DMS 273 (cell line): Measurements from ENCODE around the gene CHST12.

Experiments used
- DNase-seq: peaks from one replicate; lab custom pipeline; 2025; ENCODE audit not compliant: unreplicated experiment; lab: John Stamatoyannopoulos, UW

The CHST12 gene

GRCh38 chr7:2403014-2403717 is at the start of gene CHST12:
TSS of gene CHST12 (plus strand) at chr7:2403611. CDS start at chr7:2432640, 29,029 bp downstream.
- DNase-seq, result peak; percentile 99

GRCh38 chr7:2353936-2354185 is 49.5 kb upstream of the CHST12 start:
- peak; percentile 97 for DNase-seq

GRCh38 chr7:2354186-2354938 is 49.0 kb upstream of the CHST12 start, which contains the start of gene EIF3B:
TSS of gene EIF3B (plus strand) at chr7:2354827. CDS start at chr7:2354922, 95 bp downstream.
- DNase-seq, result peak; percentile 98

GRCh38 chr7:2354939-2355704 is 48.3 kb upstream of the CHST12 start:
- DNase-seq, result peak; percentile 66

- DNase-seq, result no peak
Observed at GRCh38 chr7:2355705-2356008, 47.8 kb upstream of the CHST12 start.

GRCh38 chr7:2357165-2357564 is 46.2 kb upstream of the CHST12 start:
- no peak for DNase-seq

- no peak for DNase-seq
Observed at GRCh38 chr7:2357571-2357970, 45.8 kb upstream of the CHST12 start.

GRCh38 chr7:2358968-2359527 is 44.4 kb upstream of the CHST12 start:
- DNase-seq, result peak; percentile 54

GRCh38 chr7:2359610-2360009 is 43.8 kb upstream of the CHST12 start:
- DNase-seq, result no peak

- no peak for DNase-seq
Observed at GRCh38 chr7:2360796-2361195, 42.6 kb upstream of the CHST12 start.

- no peak for DNase-seq
Observed at GRCh38 chr7:2362385-2363088, 40.9 kb upstream of the CHST12 start.

GRCh38 chr7:2369139-2369538 is 34.3 kb upstream of the CHST12 start:
- DNase-seq, result no peak

GRCh38 chr7:2371329-2371728 is 32.1 kb upstream of the CHST12 start:
- DNase-seq, result no peak

GRCh38 chr7:2372724-2373123 is 30.7 kb upstream of the CHST12 start:
- DNase-seq, result no peak

GRCh38 chr7:2373124-2373556 is 30.3 kb upstream of the CHST12 start:
- DNase-seq, result peak; percentile 61

- no peak for DNase-seq
Observed at GRCh38 chr7:2373646-2374045, 29.8 kb upstream of the CHST12 start.

- no peak for DNase-seq
Observed at GRCh38 chr7:2374401-2374800, 29.0 kb upstream of the CHST12 start.

GRCh38 chr7:2374830-2375728 is 28.3 kb upstream of the CHST12 start:
- DNase-seq, result no peak

- DNase-seq, result no peak
Observed at GRCh38 chr7:2376351-2377154, 26.9 kb upstream of the CHST12 start.
